GM23338 (cell line): ENCODE measurements around the gene S100A5. TPM values are rescaled to one million over a fixed set of nuclear protein-coding genes. Genes with fewer than 3 reads are reported as not detected.

Experiments
- ATAC-seq: fragments of 200-7000 bp; cut with Tn5 transposase; 3 replicates; pipeline ENCODE4 v1.9.1; 2020
- DNase-seq: peaks from one replicate; pipeline ENCODE4 v3.0.0-alpha.2; 2015; ENCODE audit warnings: low spot score
- H2AFZ ChIP-seq: fragments of 200-600 bp; sonication (generic); 2 replicates; pipeline ENCODE4 v1.8.0; 2016; ENCODE audit warnings: antibody characterized with exemption, mild to moderate bottlenecking, moderate library complexity
- H3F3A ChIP-seq: fragments of 200-600 bp; sonication (generic); replicated peaks from 2 replicates; pipeline ENCODE4 v1.8.0; 2017; ENCODE audit warnings: antibody characterized with exemption, mixed run types, low read depth
- H3K27ac ChIP-seq: fragments of 200-600 bp; sonication (generic); 2 replicates; pipeline ENCODE4 v1.6.1; 2016; ENCODE audit warnings: low read depth
- H3K27me3 ChIP-seq: fragments of 200-600 bp; sonication (generic); 2 replicates; pipeline ENCODE4 v1.8.0; 2016; ENCODE audit warnings: mild to moderate bottlenecking, mixed run types, moderate library complexity; ENCODE audit not compliant: insufficient read depth
- H3K36me3 ChIP-seq: fragments of 200-600 bp; sonication (generic); 2 replicates; pipeline ENCODE4 v1.8.0; 2016; ENCODE audit warnings: mild to moderate bottlenecking; ENCODE audit not compliant: insufficient read depth
- H3K4me1 ChIP-seq: fragments of 200-600 bp; sonication (generic); 2 replicates; pipeline ENCODE4 v1.8.0; 2016; ENCODE audit warnings: mild to moderate bottlenecking, moderate library complexity; ENCODE audit not compliant: insufficient read depth
- H3K4me2 ChIP-seq: fragments of 200-600 bp; sonication (generic); 2 replicates; pipeline ENCODE4 v1.7.1; 2017; ENCODE audit warnings: mixed run types
- H3K4me3 ChIP-seq: fragments of 200-600 bp; sonication (generic); 2 replicates; pipeline ENCODE4 v1.6.1; 2016; ENCODE audit warnings: mixed run types
- H3K79me2 ChIP-seq: fragments of 200-600 bp; sonication (generic); replicated peaks from 2 replicates; pipeline ENCODE4 v1.8.0; 2017; ENCODE audit warnings: mild to moderate bottlenecking; ENCODE audit not compliant: insufficient read depth
- H3K9me2 ChIP-seq: fragments of 200-600 bp; sonication (generic); 2 replicates; pipeline ENCODE4 v1.8.0; 2017; ENCODE audit not compliant: insufficient read depth
- H4K20me1 ChIP-seq: fragments of 200-600 bp; sonication (generic); replicated peaks from 2 replicates; pipeline ENCODE4 v1.8.0; 2017; ENCODE audit warnings: mild to moderate bottlenecking; ENCODE audit not compliant: insufficient read depth
- H3K27ac Mint-ChIP-seq: 2 replicates; pipeline ENCODE4 v1.8.0; 2020; ENCODE audit warnings: inconsistent platforms, mild to moderate bottlenecking, moderate library complexity, mixed read lengths
- H3K27me3 Mint-ChIP-seq: 3 replicates; pipeline ENCODE4 v1.8.0; 2022; ENCODE audit warnings: low read depth, mild to moderate bottlenecking, moderate library complexity, mixed read lengths, inconsistent platforms; ENCODE audit not compliant: insufficient read depth, poor library complexity
- H3K36me3 Mint-ChIP-seq: 3 replicates; pipeline ENCODE4 v1.8.0; 2021; ENCODE audit warnings: low read depth, mild to moderate bottlenecking, inconsistent platforms, moderate library complexity, mixed read lengths
- H3K4me1 Mint-ChIP-seq: 3 replicates; pipeline ENCODE4 v1.8.0; 2020; ENCODE audit warnings: mild to moderate bottlenecking, inconsistent platforms, mixed read lengths
- H3K4me3 Mint-ChIP-seq: 3 replicates; pipeline ENCODE4 v1.8.0; 2021; ENCODE audit warnings: moderate library complexity, mild to moderate bottlenecking, inconsistent platforms, mixed read lengths
- H3K9me3 Mint-ChIP-seq: 3 replicates; pipeline ENCODE4 v1.8.0; 2020; ENCODE audit warnings: moderate library complexity, mild to moderate bottlenecking, inconsistent platforms, mixed read lengths
- CREB1 ChIP-seq: fragments of 250-450 bp; sonication (Bioruptor Pico); IDR thresholded peaks from 2 replicates; pipeline ENCODE4 v1.5.0; 2020; ENCODE audit warnings: low read depth, mild to moderate bottlenecking, moderate library complexity
- ETS1 ChIP-seq: IDR thresholded peaks from 2 replicates; pipeline ENCODE4 v1.6.1; 2016; ENCODE audit warnings: antibody characterized with exemption
- EZH2 ChIP-seq: fragments of 200-600 bp; sonication (generic); IDR thresholded peaks from one replicate; pipeline ENCODE4 v1.8.0; 2017; ENCODE audit warnings: antibody characterized with exemption, mild to moderate bottlenecking, low read depth; ENCODE audit not compliant: unreplicated experiment
- EZH2phosphoT487 ChIP-seq: fragments of 200-600 bp; sonication (generic); IDR thresholded peaks from one replicate; pipeline ENCODE4 v1.8.1; 2018; ENCODE audit warnings: antibody characterized with exemption; ENCODE audit not compliant: unreplicated experiment
- JUNB ChIP-seq: IDR thresholded peaks from one replicate; pipeline ENCODE4 v1.6.1; 2016; ENCODE audit warnings: antibody characterized with exemption; ENCODE audit not compliant: unreplicated experiment
- NANOG ChIP-seq: IDR thresholded peaks from 2 replicates; pipeline ENCODE4 v1.6.1; 2016; ENCODE audit warnings: antibody characterized with exemption, borderline replicate concordance
- POLR2AphosphoS5 ChIP-seq: IDR thresholded peaks from 2 replicates; pipeline ENCODE4 v1.6.1; 2016; ENCODE audit warnings: antibody characterized with exemption, low read depth
- REST ChIP-seq: IDR thresholded peaks from one replicate; pipeline ENCODE4 v1.6.1; 2018; ENCODE audit warnings: antibody characterized with exemption; ENCODE audit not compliant: unreplicated experiment
- STAT1 ChIP-seq: IDR thresholded peaks from one replicate; pipeline ENCODE4 v1.6.1; 2016; ENCODE audit warnings: antibody characterized with exemption; ENCODE audit not compliant: unreplicated experiment
- ZNF114 ChIP-seq: fragments of 250-450 bp; sonication (Bioruptor Pico); IDR thresholded peaks from 2 replicates; pipeline ENCODE4 v1.5.0; 2020; ENCODE audit warnings: mild to moderate bottlenecking, moderate library complexity
- ZNF331 ChIP-seq: fragments of 250-450 bp; sonication (Bioruptor Pico); IDR thresholded peaks from 2 replicates; pipeline ENCODE4 v1.5.0; 2020; ENCODE audit warnings: low read depth, mild to moderate bottlenecking, moderate library complexity
- ZNF462 ChIP-seq: fragments of 250-450 bp; sonication (Bioruptor Pico); IDR thresholded peaks from 2 replicates; pipeline ENCODE4 v1.5.0; 2020; ENCODE audit warnings: mild to moderate bottlenecking, moderate library complexity
- polyA plus RNA-seq: library from polyadenylated mRNA; unstranded; fragments of >200 nt; fragmentation: Nextera tagmentation; extraction: Ambion mirVana; gene quantifications from 2 replicates; pipeline ENCODE4 v1.2.1, GENCODE V29; 2016
- total RNA-seq: library from RNA; depleted of rRNA; stranded (reverse); fragments of >200 nt; shearing (Covaris generic); gene quantifications from 2 replicates; pipeline ENCODE4 v1.2.3, GENCODE V29; 2014
- TF ChIP-seq, protein P1 (sequence below), 2 experiments: fragments of 200-600 bp in 1 of 2; sonication (generic) in 1 of 2; conservative IDR thresholded peaks; 2 replicates each; pipeline versions ENCODE4 v1.5.1 to v1.6.1; 2016 to 2017; ENCODE audit warnings: antibody characterized with exemption in 2 of 2, low read depth in 2 of 2, mild to moderate bottlenecking in 2 of 2, moderate library complexity in 1 of 2

Gene S100A5
- total and polyA plus RNA-seq, 2 experiments from 2014 or later = 0.47 TPM; not detected in 1

DNA sequence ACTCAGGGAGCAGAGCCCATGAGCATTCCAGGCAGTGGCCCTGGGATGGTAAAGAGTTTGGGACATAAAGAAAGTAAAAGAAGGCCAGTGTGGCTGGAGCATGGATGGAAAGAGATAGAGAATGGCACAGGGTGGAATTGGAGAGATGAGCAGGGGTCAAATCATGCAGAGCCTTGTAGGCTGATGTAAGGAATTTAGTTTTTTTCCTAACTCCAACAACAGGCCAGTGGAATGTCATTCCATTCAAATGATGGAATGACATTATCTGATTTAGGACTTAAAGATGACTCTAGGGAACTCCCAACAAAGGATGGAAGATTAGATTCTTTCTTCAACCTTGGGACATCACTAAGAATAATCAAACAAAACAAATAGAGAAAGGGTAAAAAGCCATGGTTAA lies 37.8 kb upstream of the S100A5 start (continued):
- TF ChIP-seq CREB1 (CRISPR knock-in tag) = no peak
- TF ChIP-seq NANOG = no peak
- no peak for TF ChIP-seq POLR2AphosphoS5
- no peak for TF ChIP-seq EZH2

- ATAC-seq (no peak), DNase-seq (peak; percentile 11)
- Histone ChIP-seq H3K9me2 (no peaks in the 10 kb centered on the region), H3K27ac (no peak overlapping the region), H4K20me1 (no peaks in the 10 kb centered on the region), H3F3A (no peaks in the 10 kb centered on the region), H3K27me3 (no peaks in the 10 kb centered on the region), H3K4me2 (no peak overlapping the region), H3K4me3 (no peak overlapping the region), H3K36me3 (no peaks in the 10 kb centered on the region), H3K79me2 (no peaks in the 10 kb centered on the region), H2AFZ (no peak overlapping the region; the same call in 1 of the 2 replicates), H3K4me1 (peaks cover 6% of the 10 kb centered on the region; the same call in 1 of the 2 replicates)
- peaks cover 4% of the 10 kb centered on the region for H3K27me3 Mint-ChIP-seq
- no peak overlapping the region for H3K4me3 Mint-ChIP-seq
- no peak overlapping the region for H3K27ac Mint-ChIP-seq
- peaks cover 23% of the 10 kb centered on the region; the same call in 2 of the 3 replicates for H3K9me3 Mint-ChIP-seq
- no peak for TF ChIP-seq ETS1
- TF ChIP-seq ZNF331 (CRISPR knock-in tag) = no peak
- no peak for TF ChIP-seq NANOG
- TF ChIP-seq STAT1 = no peak
- TF ChIP-seq EZH2 = no peak
- TF ChIP-seq JUNB = no peak
- no peak for TF ChIP-seq EZH2phosphoT487
- no peak for TF ChIP-seq REST
- no peak for TF ChIP-seq ZNF462 (CRISPR knock-in tag)
- TF ChIP-seq ZNF114 (CRISPR knock-in tag) = no peak
- TF ChIP-seq, protein P1, sequence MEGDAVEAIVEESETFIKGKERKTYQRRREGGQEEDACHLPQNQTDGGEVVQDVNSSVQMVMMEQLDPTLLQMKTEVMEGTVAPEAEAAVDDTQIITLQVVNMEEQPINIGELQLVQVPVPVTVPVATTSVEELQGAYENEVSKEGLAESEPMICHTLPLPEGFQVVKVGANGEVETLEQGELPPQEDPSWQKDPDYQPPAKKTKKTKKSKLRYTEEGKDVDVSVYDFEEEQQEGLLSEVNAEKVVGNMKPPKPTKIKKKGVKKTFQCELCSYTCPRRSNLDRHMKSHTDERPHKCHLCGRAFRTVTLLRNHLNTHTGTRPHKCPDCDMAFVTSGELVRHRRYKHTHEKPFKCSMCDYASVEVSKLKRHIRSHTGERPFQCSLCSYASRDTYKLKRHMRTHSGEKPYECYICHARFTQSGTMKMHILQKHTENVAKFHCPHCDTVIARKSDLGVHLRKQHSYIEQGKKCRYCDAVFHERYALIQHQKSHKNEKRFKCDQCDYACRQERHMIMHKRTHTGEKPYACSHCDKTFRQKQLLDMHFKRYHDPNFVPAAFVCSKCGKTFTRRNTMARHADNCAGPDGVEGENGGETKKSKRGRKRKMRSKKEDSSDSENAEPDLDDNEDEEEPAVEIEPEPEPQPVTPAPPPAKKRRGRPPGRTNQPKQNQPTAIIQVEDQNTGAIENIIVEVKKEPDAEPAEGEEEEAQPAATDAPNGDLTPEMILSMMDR (conservative IDR thresholded peaks at IDR 0.05; ENCODE audit: low read depth in 2 of 2) = no peak
- TF ChIP-seq POLR2AphosphoS5 = no peak
- TF ChIP-seq CREB1 (CRISPR knock-in tag) = no peak
- H3K36me3 Mint-ChIP-seq = no peaks in the 10 kb centered on the region; the same call in 1 of the 3 replicates
- peaks cover 13% of the 10 kb centered on the region for H3K4me1 Mint-ChIP-seq
These were observed 36.9 kb upstream of the S100A5 start for GRCh38 chr1:153577624-153578051.
